ENCODE measurements around the gene CISD1.

Gene CISD1

DNA sequence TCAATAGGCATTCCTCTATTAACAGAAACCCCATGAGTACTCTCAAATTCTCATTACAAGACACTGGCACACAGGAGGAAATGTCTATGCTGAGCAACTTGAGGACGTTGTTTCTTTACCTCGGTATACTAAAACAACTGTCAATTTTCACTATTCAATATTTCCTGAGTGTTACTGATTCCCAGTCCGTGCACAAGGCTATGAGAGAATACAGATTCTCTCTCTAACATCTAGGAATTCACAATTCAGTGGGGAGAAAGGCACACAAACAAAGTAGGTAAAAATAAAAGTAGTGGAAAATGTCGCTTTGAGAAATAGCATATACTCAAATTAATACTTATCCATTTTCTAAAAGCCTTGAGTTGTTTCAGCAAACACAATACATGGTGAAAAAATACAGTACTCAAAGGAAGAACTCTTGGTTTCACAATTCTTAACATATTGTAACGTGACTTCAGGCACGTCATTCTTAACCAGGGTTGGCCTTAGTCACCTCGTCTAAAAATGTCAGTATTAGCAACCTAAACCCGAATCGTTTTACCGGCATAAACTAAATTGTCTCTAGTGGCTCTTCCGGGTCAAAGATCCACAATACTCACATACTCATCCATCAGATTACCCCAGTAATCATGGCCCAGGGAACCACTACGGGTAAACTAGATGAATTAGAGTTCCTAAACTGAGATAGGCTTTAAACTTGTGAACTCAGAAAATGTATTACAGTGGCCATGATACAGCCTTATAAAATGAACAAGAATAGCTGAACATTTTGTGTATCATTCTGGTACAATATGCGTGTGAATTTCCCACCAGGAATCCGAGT, 2.7 kb upstream of the CISD1 start:
- DNase-seq: no peak

DNA sequence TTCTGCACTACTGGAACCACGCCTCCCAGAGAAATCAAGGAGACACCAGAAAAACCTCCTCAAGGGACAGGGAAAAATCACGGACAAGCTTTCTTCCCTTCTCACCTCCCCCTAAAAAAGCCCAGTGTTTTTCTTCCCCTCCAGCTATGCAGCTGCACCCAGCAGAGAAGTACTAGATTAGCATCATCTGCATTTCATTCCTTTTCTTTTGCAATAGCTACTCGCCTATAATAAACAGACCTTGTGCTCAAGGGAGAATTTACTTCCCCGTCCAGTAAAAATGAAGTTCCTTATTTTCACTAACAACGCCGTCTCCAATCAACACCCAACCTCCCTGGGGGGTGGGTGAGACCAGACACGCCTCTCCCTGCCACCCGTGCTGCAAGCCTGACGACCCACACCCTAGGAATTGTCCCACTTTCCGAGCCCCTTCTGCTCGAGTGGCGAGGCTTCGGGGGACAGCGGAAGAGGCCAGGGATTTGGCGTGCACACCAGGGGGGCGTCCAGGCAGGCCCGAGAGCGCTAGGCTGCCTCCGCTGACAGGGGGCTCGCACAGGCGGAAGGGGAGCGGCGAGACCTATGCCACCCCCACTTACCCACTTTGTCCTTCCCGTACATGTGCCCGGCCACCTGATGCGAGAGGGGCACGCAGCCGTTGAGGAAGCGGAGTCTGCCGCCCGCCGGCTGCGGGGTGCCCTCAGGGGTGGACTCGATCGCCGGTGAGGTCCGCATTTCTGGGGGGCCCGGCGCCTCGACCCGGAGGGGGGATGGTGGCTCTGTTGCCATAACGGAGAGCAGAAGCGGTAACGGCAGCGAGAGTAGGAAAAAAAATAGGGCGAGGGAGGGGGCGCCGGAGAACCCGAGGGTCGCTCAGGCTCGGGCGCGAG, 1.9 kb upstream of the CISD1 start:
- no peak for DNase-seq

DNA sequence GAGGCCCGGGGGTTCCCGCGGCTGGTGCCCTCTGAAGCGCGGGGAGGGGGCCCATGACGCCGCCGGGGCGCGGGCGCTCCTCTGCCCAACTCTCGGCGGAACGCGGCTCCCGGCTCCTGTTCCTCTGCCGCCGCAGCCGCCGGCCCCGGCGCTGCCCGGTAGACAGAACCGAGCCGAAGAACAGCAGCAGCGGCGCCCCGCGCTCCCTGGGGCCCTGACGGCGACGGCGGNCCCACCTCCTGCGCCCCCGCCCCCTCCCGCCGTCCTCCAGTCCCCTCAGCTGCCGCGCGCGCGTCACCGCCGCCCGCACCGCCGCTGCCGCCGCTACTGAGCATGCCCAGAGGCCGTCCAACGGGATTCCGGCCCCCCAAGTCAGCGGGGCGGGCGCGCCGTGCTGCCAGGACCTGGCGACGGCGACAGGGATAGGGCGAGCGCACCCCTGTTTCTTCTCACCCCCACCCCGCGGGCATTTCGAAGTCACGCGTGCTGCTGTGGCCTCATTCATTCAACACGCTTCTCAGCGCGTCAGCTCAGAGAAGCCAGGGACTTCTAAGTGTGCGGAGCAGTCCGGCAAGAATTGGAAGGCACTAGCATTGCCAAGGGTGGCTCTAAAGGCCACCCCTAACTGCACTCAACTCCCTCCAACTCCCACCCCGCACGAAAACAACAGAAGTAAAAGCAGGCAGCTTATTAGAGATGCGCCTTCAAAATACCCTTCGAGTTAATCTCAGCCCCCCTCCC, 1.1 kb upstream of the CISD1 start, which contains the start of gene IPMK:
Gene IPMK (minus strand): TSS at position 182 of the 741 bp plus-strand sequence. CDS start 283 bp downstream, outside the sequence.
- peak; percentile 79 for DNase-seq

DNA sequence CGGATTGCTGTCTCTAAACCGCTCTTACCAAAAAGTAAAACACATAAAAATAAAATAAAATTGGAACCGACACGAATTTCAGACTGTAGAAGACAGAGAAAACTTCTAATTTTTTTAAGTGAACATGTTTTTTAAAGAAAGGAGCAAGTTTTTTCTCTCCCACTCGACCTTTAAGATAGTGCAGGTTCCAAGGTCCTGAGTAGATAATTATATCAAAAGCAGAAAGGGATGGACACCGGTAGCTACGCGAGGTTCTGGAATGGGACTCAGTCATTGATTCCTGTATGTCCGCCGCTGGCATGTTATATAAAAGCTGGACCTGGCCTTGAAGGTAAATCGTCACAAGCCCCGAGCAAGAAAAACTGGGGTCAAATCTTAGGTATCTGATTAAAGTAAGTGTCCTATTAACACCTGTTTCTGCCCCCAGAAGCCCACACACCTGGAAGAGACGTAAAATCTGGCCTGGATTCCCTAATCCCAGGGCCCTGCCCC, 462 bp upstream of the CISD1 start:
- no peak for DNase-seq

DNA sequence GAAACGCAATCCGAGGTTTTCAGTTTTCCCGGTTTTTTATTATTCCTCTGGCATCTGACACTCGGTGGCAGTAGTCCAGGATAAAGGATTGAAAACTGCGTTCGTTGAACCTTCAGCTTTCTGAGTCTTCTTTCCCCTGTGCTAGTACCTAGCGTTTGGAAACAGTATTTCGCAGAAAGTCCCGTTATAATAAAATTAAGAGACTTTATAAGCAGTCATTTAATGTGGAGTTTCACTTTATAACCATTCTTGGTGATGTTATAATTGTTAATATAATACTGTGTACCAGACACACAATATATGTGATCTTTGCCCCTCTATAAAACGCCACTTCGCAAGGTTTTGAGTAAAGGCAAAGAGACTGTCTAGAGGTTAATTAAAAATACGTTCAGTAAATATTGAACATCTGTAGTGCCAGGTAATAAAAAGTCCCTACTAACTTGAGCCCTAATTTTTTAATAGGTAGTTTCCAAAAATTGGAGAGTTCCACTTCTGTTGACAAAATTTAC, 874 bp downstream of the CISD1 start:
- DNase-seq: no peak

DNA sequence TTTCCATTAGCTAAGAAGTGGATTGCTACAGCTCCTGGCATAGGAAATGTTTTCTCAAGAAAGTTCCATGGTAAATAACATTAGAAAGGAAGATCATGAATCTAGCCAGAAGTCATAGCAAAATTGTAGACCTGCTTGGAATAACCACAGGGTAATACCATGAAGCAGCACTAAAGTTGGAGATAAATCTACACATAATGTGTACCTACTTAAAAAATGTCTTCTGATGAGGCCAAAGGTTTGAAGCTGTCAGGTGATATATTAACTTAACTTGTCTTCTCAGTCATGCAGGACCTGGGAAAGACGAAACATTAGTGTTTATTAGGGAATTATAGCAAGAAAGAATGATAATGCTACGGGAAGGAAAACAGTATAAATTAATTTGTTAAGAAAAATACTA, 6.3 kb downstream of the CISD1 start:
- DNase-seq: no peak

DNA sequence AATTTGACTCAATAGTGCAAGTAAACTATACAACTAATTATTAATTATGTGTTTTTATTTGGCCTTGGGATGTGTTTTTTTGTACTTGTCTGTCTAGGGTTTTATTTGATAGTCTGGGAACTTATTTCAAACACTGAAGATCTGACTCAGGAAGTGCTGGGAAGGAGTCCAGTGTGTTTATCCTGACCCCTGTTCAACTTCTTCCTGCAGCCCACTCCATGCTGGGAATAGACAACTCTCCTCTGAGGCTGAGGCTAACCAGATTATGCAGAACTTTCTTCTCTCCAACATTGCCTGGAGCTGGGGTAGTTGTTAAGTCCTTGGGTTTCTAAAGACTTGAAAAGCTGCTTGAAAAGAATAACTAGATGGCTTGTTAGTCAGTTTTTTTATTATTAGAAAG, 6.9 kb downstream of the CISD1 start:
- DNase-seq: no peak

DNA sequence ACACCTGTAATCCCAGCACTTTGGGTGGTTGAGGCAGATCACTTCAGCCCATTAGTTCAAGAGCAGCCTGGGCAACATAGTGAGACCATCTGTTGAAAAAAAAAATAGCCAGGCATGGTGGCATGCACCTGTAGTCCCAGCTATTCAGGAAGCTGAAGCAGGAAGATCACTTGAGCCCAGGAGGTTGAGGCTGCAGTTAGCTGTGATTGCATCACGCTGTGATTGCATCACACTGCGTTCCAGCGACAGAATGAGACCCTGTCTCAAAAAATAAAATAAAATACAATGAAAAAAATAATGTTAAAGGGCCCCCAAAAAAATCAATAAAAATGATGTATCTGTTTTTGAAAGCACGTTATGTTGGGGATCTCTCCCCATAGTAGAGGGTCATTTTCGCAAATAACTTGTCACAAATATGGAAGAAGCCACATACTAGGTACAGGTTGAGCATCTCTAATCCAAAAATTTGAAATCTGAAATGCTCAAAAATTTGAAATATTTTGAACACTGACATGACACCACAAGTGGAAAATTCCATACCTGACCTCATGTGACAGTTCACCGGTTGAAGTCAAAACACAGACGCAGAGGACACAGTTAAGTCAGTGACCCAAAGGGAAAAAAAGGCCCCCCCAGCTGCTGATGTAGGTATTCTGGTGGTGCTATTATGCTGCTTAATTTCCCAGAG, 9.5 kb downstream of the CISD1 start:
- DNase-seq: no peak

DNA sequence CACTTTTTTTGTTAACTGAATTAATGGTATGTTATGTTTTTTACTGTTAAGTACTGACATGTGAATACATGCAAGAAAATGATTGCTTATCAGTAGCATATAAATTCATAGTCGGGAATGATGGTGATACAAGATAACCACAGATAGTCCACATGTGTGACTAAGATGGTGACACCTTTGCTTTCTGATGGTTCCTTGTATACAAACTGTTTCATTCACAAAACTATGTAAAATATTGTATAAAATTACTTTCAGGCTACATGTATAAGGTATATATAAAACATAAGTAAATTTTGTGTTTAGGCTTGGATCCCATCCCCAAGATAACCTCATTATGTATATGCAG, 10.0 kb downstream of the CISD1 start:
- no peak for DNase-seq

DNA sequence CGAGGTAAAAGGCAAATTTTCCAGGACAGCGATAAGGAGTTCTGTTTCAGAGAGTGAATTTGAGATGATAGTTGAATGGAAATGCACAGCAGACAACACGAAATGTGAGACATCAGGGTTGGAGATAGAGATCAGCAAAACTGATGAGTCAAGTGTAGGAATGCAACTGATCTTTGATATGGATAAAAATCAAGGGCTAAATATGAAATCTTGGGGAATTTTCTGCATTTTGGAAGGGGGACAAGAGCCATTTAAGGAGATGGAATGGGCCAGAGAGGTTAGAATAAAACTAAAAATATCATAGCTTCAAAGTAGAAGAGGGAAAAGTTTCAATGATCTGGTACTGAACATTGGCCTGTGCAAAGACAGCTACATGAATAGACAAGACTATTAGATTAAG, 11.5 kb downstream of the CISD1 start:
- no peak for DNase-seq

DNA sequence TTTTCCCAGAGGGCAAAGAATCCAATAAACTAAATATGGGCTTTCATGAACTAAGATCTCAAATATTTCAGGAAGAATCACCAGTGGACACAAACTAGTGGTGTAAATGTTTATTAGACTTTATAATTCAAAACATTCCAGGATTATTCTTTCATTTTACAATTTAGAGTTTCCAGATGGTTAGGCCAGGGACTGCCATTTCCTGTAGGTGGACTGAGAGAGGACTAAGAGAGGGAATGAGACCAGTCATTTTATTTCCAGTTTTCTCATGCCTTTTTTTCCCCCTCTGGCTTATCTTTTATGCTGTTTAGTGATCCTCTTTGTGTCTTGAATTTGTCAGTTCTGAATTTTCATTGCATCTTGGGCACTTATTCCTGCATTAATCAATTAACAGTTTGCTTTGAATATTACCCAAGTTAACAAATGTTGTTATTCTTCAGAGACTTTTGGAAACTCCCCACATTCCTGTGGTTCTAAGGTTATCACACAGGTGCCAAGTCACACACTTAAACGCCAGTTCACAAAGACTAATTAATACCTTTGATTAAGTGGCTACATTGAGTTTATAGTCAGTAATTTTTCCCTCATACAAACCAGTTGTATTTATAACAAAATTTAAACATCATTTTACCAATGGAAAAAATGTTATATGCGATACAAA, 12.3 kb downstream of the CISD1 start:
- DNase-seq: no peak

DNA sequence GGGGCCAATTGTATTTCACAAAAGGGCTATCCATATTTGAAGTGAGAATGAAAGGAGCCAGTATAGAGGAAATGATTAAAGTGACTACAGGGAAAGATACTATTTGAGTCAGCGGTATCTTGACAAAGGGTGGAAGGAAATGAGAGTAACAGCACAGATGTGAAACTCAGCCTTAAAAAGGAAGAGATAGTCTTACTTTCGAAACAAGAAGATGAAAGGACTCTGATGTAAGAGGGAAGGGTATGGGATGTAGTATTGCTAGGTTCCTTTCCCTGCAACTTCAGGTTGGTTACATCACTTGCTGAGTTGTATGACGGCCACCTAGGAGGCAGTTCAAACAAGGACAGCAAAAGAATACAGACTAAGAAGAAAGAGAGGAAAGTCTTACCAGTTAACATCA, 13.7 kb downstream of the CISD1 start:
- no peak for DNase-seq

DNA sequence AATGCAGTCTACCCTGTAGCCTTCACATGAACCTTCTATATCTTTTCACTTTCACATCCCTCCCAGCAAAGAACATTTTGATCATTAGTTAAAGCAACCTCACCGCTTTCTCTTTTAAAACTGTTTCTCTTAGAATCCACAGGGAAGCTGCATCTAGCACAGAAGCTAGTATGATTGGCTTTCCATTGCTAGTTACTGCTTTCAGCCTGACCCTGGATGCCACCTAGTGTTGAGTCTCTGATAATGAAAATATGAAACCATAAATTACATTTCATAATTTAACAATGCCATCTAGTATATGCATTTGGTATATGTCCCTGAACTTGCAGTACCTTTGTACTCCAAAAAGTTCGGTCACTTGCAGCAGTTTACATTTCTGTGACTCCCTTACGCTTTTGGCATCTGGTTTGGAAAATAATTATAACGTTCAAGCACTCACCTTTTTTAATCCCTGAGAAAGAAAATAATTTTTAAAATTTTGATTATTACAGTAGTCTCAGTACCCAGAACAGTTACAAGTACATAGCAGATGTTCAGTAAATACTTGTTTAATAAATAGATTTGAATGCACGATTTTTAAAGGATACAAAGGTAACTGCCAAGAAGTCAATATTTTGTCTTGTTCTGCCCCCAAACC, 22.7 kb downstream of the CISD1 start:
- peak; percentile 14 for DNase-seq

DNA sequence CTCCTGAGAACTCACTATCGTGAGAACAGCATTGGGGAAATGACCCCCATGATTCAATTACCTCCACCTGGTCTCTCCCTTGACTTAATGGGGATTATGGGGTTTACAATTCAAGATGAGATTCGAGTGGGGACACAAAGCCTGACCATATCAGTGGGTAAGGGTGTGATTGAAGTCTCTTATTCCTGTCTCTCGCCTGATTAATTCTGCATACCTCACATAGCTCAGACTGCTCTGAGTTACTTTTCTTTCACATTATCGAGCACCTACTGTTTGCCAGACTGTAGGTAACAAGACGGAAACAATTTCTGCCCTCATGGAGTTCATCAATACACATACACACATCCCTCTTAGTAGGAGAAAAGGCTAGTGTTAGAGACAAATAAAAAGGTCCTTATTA, 25.0 kb downstream of the CISD1 start:
- no peak for DNase-seq

DNA sequence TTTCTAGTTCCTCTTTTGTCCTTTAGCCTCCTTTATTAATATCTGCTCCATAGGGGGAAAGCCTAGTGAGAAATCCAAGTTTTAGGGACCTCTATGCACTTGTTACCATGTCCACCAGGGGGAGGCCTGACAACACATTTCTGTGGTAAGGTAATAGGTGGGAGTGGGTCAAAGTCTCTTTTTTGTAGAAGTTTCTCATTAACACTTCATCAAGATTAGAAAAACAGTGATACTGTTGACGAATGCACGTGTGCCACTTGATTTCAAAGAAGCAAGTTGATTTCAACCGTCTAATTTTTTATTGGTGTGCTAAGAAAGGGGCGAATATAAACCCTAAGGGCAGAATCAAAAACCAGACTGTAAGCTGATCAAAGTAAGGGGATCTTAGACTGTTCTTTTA, 30.6 kb downstream of the CISD1 start:
- DNase-seq: peak; percentile 23

DNA sequence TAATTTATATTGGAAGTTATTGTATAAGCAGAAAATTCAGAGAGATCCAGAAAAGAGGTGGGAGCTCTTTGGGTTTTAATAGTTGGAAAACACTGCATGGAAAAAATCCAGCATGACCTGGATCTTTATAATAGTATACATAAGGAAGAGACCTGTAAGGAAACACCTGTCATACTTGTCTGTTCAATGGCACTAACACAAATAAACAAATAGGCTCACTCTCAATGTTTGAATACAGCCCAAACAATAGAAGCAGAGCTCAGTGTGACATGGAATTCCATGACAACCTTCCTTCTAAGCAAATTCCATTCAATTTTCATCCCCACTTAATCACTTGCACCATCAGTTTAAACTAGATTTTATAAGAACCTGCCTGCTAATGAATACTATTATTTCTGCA, 31.7 kb downstream of the CISD1 start:
- DNase-seq: no peak

DNA sequence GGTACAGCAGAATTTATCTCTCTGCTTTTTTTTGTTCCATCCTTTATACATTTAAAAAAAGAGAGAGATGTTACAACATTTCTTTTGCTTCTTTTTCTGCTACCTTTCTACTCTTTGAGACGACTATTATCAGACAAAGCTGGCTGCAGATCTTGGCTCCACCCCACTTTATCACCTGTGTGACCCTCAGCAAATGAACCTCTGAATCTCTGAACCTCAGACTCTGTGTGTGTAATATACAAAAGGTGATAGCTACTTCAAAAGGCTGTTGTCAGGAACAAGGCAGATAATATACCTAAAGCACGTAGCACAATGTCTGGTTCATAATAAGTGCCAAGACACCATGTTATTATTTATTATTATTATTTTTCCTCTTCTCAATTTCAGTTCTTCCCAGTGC, 33.3 kb downstream of the CISD1 start:
- no peak for DNase-seq

DNA sequence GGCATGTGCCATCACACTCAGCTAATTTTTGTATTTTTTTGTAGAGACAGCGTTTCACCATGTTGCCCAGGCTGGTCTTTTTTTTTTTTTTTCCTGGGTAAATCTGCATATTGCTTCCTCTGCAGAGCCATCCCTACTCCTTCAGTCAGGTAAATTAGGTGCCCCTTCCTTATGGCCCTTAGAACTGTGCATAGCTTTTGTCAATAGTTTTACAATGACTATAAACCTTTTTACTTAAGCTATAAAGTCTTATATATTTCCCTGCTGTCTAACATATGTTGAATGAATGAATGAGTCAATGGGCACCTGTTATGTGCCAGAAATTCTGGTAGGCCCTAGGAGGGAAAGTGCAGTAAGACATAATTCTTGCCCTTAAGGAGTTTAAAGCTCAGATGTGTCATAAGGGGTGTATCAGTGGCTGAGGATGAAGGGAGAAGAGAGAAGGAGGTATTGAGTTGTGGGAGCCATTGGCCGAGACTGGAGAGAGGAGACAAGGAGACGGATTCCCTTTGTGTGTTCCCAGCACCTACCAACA, 35.2 kb downstream of the CISD1 start:
- no peak for DNase-seq

DNA sequence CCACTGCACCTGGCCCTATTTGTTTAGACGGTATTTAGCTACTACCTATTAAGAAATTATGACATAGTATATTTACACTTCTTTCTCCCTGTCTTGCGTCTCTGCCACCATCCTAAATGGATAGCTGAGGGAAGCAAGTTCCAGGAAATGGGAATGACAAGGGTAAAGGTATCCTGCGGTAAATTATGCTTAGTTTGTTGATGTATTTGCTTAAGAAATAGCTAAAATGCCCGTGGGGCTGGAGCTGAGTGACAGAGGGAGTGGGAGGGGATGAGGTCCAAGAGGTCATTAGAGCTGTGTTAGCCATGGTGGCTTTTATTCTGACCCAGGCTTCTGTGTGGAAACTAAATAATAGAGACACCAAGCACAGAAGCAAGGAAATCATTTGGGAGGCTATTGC, 36.9 kb downstream of the CISD1 start:
- no peak for DNase-seq

DNA sequence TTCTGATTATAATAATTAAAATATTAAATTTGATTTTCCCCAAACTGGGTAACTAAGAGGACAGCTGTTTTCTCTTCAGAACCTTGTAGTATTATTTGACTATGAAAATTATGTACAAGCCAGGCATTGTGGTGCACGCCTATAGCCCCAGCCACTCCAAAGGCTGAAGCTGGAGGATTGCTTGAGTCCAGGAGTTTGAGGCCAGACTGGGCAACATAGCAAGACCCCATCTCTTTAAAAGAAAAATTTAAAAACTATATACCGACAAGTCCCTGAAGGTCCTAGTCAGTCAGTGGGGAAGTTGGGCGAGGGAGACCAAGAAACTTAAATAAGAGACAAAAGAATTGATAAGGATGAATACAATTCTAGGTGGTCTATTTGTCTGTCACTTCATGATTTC, 38.7 kb downstream of the CISD1 start:
- no peak for DNase-seq

DNA sequence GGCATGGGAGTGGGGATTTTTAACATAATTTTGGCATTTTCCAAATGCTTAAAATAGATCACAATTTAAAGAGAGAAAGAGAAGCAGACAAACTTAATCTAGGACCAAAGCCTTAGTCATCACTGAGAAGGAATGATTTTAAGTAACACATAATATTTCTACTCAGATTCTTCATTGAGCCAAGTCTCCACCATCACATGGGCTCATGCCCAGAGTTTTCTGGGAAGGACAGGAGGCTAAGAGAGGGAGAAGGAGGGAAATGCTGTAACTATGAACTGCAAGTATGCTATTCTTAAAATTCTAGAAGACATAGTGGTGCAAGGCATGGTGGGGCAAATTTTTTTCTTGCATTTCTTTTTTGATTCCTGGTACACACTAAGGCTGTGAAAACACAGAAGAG, 42.1 kb downstream of the CISD1 start:
- DNase-seq: no peak

Data from NCI-H1105 (cell line).